Stimulated activated CD4-positive, alpha-beta T cell treated with anti-CD3 and anti-CD28 coated beads, Interleukin-1b, Interleukin-23, amount 100 ng/mL, for 1 hour (primary cell): ENCODE results near the gene SERINC2.
"Not testable (repeated sequence)": the region's sequence is repeated elsewhere in the genome, so short reads cannot be mapped to it uniquely, and the experiment has no call there.

ENCODE experiments used
- DNase-seq, 2 donors: peaks; one replicate each; pipeline ENCODE4 v3.0.0-alpha.2; 2020; ENCODE audit warnings: low read depth in 2 of 2

SERINC2 gene

GRCh38 chr1:31383967-31384366 is 29.0 kb upstream of the SERINC2 start:
- DNase-seq = no peak

DNA sequence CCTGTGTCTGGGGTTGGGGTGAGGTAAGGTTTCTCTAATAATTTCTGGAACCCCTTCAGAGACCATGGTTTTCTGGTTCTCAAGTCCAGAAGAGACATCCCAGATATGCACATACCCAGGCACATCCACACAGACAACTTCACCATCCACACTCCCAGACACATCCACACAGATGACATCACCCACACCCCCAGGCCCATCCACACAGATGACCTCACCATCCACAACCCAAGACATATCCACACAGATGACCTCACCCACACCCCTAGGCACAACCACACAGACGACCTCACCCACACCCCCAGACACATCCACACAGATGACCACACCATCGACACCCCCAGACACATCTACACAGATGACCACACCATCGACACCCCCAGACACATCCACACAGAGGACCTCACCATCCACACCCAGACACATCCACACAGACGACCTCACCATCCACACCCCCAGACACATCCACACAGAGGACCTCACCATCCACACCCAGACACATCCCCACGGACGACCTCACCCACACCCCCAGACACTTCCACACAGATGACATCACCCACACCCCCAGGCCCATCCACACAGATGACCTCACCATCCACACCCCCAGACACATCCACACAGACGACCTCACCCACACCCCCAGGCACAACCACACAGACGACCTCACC is 26.3 kb upstream of the SERINC2 start:
- DNase-seq = not testable (repeated sequence)

- no peak for DNase-seq
Measured at GRCh38 chr1:31387612-31388011, 25.4 kb upstream of the SERINC2 start.

GRCh38 chr1:31389616-31390015 is 23.4 kb upstream of the SERINC2 start:
- DNase-seq = no peak

DNA sequence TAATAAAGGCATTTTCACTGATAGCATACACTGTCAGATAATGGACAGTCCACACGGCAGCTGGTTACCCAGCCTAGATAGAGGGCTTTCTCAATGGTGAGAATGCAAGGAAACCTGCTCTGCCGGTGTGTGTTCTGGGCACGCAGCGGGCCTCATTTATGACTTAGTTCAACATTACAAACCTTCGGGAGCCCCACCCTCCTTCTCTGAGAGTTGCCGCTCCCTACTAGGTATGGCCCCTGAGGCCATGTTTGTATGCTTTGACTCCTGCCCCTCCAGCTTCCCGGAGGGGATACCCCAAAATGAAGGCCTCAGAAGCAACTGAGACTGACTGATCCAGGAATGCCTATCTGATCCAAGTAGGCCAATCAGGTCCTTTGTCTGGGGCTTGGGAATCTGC is 22.9 kb upstream of the SERINC2 start:
- DNase-seq = no peak

DNA sequence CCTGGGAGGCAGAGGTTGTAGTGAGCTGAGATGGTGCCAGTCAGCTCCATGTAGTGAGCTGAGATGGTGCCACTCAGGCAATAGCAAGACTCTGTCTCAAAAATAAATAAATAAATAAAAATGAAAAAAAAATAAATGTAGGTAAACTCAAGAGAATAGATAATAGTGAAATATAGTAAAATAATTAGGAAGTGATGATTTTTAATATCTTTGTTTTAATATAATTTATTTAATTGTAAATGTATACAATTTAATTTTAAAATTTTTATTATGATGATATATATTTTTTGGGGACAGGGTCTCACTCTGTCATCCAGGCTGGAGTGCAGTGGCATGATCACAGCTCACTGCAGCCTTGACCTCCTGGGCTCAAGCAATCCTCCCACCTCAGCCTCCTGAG is 19.6 kb upstream of the SERINC2 start:
- no peak for DNase-seq

DNA sequence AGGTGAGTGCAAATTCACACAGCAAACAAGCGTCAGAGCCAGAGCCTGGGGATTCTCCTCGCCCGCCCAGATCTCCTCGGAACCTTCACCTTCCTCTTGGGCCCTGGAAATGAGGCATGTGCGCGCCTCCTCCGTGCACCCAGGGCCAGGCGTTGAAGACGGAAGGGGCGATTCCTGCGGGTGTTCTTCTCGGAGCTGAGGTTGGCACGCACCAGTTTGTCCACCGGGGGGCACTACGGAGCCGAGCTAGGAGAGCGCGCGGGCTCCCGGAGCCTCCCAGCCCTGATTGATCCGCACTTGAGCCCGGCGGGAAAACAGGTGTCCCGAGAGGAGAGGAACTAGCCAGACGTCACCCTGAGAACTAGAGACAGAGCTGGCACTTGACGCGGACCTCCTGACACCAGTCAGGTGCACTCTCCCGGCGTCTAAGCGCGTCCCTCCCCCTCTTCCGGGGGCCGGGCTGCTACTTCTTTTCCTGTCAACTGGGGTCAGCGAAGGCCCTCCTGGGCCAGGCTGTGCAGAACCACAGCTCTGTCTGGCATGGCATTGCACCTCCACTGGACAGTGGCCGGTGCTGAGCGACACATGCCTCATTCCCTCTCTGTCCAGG is 18.3 kb upstream of the SERINC2 start:
- peak; percentile 33 to 67 for DNase-seq

GRCh38 chr1:31396633-31397351 is 16.2 kb upstream of the SERINC2 start:
- DNase-seq = no peak

DNA sequence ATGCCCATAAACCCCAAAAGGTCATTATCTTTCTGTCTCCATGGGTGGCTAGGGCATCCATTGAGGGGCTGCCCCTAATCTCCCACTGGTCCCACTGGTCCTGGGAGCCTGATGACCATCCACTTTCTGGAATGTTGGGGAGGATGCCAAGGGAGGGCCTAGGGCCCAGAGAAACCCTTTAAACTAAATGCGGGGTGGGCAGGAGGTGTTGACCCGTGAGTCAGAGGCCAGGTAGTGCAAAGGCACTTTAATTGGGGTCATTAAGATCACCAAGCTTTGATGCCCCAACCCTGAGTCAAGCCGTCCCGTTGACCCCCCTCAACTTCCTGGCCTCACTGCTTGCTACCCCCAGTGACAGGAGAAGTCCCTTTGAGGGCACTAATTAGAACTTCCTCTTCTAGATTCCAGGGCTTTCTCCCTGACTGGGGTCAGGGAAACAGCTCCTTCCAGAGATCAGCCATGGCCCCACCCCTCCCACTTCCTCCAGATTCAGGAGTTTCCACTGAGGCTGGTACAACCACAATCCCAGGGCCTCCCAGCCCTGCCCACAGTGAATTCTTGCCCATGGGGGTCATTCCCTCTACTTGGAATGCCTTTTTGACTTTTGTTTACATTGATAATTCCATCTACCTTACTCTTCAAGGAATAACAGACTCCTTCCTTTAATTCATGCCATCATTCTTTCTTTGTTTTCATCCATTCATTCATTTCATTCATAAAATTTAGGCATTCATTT is 15.5 kb upstream of the SERINC2 start:
- no peak for DNase-seq

DNA sequence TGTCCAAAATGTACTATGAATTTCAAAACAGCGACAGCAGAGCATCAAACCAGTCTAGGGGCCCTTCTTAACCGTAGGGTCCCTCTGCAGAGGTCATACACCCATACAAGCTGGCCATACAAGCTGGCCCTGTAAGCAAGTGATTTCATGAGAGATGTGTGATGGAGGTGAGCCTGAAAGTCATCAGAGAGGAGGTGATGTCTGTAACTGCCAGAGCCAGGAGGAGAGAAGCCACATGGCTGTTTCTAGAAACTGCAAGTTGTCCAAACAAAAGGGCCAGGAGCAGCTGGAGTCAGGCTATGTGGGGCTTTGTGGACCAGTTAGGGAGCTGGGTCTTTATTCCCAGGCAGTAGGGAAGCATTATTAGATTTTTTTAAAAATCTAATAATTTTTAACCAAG is 14.8 kb upstream of the SERINC2 start:
- no peak for DNase-seq

DNA sequence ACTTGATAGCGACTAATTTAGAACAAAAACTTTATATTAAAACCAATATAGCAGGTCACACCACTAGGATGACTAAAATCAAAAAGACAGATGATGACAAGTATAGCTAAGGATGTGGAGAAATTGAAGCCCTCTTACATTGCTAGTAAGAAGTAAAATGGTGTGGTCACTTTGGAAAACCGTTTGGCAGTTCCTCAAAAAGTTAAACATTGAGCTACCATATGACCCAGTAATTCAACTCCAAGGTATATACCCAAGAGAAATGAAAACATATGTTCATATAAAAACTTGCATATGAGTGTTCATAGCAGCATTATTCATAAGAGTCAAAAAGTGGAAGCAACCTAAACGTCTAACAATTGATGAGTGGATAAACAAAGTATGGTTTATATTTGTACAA is 13.0 kb upstream of the SERINC2 start:
- no peak for DNase-seq

DNA sequence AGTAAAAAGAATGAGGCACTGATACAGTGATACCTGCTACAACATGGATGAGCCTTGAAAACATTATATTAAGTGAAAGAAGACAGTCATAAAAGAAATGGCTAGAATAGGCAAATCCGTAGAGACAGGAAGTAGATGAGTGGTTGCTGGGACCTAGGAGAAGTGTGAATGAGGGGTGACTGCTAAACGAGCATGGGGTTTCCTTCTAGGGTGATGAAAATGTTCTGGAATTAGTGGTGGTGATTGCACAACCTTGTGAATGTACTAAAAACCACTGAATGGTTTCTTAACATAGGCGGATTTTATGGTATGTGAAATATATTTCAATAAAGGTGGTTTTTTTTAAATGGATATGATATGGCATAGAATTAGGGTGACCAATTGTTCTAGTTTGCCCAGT is 12.6 kb upstream of the SERINC2 start:
- no peak for DNase-seq

GRCh38 chr1:31401241-31401640 is 11.8 kb upstream of the SERINC2 start:
- DNase-seq = no peak

DNA sequence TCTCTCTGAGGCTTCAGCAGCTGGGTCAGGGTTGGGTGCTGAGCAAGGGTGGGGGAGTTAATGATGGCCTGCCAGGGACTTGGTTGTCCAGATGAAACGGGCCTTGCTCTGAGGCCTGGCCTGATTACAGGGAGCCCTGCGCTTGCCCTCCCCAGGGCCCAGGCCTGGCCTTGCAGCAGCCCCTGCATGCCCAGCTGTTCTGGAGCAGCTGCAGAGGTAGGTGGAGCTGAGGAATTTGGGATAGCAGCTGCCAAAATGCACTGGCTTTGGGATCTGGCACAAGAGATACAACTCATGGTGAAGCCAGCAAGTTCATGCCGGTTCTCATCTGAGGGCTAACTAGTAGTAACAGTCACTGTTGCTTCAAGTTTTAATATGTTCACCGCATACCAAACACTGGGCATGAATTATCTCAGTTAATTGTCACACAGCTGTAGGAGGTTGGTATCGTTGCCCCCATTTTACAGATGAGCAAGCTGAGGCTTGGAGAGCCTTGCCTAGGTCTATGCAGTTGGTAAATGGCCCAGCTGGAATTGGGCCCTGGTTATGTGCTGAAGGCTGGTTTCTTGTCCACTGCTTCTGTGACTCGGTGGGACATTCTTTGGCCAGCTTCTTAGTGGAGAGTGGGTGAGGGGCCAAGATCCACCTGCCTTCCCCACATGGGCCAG is 7.3 kb upstream of the SERINC2 start:
- no peak for DNase-seq

- no peak for DNase-seq
Measured at GRCh38 chr1:31407029-31407626, 5.9 kb upstream of the SERINC2 start.

DNA sequence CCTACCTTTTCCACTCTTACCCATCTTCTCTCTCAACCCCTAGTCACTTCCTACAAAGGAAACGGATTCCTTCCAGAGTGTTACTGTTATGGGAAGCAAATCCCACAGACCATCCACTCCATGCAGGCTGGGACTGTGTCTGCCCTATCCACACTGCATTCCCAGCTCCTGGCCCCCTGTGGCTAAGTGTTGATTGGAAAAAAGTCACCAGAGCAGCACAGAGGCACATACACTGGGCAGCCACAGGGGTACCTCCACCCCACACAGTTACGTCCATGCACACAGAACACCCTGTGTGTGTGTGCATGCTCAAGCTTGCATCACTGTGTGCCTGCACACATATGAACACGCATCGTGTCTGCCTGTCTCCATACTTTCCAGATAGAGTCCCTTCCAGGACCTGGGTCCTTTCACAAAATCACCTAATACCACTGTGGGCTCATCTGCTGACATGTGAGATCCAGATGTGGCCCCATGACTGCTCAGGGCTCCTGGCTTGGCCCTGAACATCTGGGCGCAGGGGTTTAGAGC is 4.2 kb upstream of the SERINC2 start:
- no peak for DNase-seq

GRCh38 chr1:31409946-31410858 is 2.8 kb upstream of the SERINC2 start:
- no peak for DNase-seq

DNA sequence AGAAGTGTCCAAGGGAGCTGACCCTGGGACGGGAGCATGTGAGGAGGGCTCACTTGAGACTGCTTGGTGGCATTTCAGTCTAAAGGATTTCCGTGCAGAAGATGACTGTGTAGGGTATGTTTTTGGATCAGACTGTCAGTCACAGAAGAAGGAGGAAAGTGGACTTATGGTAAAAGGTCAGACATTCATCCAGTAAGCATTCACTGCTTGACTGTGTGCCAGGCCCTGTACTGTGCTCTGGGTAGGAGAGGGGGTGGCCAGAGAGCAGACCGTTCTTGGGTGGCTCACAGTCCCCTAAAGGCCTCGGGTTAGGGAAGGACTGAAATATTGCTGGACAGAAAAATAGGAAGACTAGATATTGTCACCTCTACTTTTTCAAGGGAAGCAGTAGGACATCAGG is 2.1 kb upstream of the SERINC2 start:
- no peak for DNase-seq

DNA sequence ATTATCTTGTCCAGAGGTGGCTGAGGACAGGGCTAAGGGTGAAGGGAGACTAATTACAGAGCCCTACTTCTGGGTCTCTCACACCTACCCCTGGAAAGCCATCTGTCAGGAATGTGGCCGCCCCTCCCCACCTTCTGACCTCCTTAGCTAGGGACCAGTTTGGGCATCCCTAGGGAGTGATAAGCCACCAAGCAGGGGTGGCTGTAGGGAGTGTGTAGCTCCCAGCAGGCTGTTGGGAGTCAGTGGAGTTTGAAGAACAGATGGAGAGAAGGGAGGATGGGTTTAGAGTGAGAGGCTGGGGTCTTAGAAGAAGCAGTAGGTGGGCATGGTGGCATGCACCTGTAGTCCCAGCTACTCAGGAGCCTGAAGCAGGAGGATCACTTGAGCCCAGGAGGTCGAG is 808 bp upstream of the SERINC2 start:
- DNase-seq = no peak

GRCh38 chr1:31413405-31414001 is 490 bp downstream of the SERINC2 start:
- no peak for DNase-seq
